Spleen (tissue), 11 donors: ENCODE results near the gene DDAH2. TPM values are rescaled to one million over a fixed set of nuclear protein-coding genes. Genes with fewer than 3 reads are reported as not detected.

Experiments used
- DNase-seq: peaks from one replicate; pipeline ENCODE4 v3.0.0-alpha.2; 2020
- H3K27ac ChIP-seq, 8 donors: fragments of 200-600 bp; sonication (generic) in 7 of 8; 1 replicate in 4 of 8; 2 replicates in 4 of 8; pipeline versions ENCODE4 v1.5.0 to v1.8.0; 2016 to 2021; ENCODE audit warnings: inconsistent platforms in 4 of 8, mild to moderate bottlenecking in 4 of 8, moderate library complexity in 1 of 8
- H3K27me3 ChIP-seq, 7 donors: fragments of 200-600 bp; sonication (generic) in 6 of 7; replicated peaks in 1 of 7; 1 replicate in 4 of 7; 2 replicates in 3 of 7; pipeline versions ENCODE4 v1.5.0 to v1.8.0; 2016 to 2021; ENCODE audit warnings: inconsistent platforms in 3 of 7, mild to moderate bottlenecking in 1 of 7
- H3K36me3 ChIP-seq, 6 donors: fragments of 200-600 bp; sonication (generic) in 5 of 6; 1 replicate in 4 of 6; 2 replicates in 2 of 6; pipeline versions ENCODE4 v1.5.0 to v1.8.0; 2016 to 2021; ENCODE audit warnings: inconsistent platforms in 2 of 6
- H3K4me1 ChIP-seq, 6 donors: fragments of 200-600 bp; sonication (generic) in 5 of 6; 1 replicate in 3 of 6; 2 replicates in 3 of 6; pipeline versions ENCODE4 v1.5.0 to v1.8.0; 2016 to 2021; ENCODE audit warnings: inconsistent platforms in 3 of 6
- H3K4me3 ChIP-seq, 8 donors: fragments of 200-600 bp; sonication (generic) in 7 of 8; 1 replicate in 4 of 8; 2 replicates in 4 of 8; pipeline versions ENCODE4 v1.5.0 to v1.8.0; 2016 to 2021; ENCODE audit warnings: inconsistent platforms in 4 of 8, mild to moderate bottlenecking in 4 of 8, moderate library complexity in 2 of 8
- H3K9me3 ChIP-seq, 8 donors: fragments of 200-600 bp; sonication (generic) in 7 of 8; 1 replicate in 4 of 8; 2 replicates in 4 of 8; pipeline versions ENCODE4 v1.5.0 to v1.8.0; 2016 to 2021; ENCODE audit warnings: inconsistent platforms in 4 of 8
- CTCF ChIP-seq, 11 experiments: fragments of 200-600 bp in 7 of 11; fragments of 450-650 bp in 4 of 11; sonication (generic) in 4 of 11; IDR thresholded peaks in 8 of 11; conservative IDR thresholded peaks in 3 of 11; 1 replicate in 7 of 11; 2 replicates in 4 of 11; pipeline versions ENCODE4 v1.4.0 to v1.8.0; 2016 to 2021; ENCODE audit warnings: antibody characterized with exemption in 11 of 11, inconsistent platforms in 4 of 11, mild to moderate bottlenecking in 1 of 11
- POLR2A ChIP-seq, 3 donors: fragments of 450-650 bp; IDR thresholded peaks; one replicate each; pipeline ENCODE4 v1.5.1; 2017; ENCODE audit warnings: antibody characterized with exemption in 3 of 3, mild to moderate bottlenecking in 1 of 3
- POLR2AphosphoS5 ChIP-seq, 3 donors: sonication (generic); formaldehyde crosslinking; IDR thresholded peaks; one replicate each; pipeline ENCODE4 v1.5.1; 2017; ENCODE audit warnings: antibody characterized with exemption in 3 of 3
- WGBS, 5 donors: extraction: QIAGEN DNeasy Blood & Tissue Kit in 3 of 5; methylation state at CpG; one replicate each; pipeline versions ENCODE4 v1.1.5 to v1.1.7; 2013 to 2018; 5-methylcytosine and 5-hydroxymethylcytosine counted together
- intact Hi-C: fragments of 100-400 bp; cut with DNase I; formaldehyde crosslinking; loops from one replicate; pipeline ENCODE4 v1.15.0; 2023; ENCODE audit warnings: low total_unique reads
- polyA plus RNA-seq, 3 donors: library from polyadenylated mRNA; stranded (reverse); fragments of 200-250 nt; gene quantifications; one replicate each; pipeline ENCODE4 v1.2.1, GENCODE V29; 2013
- total RNA-seq, 7 donors: library from RNA; depleted of rRNA in 3 of 7; stranded (reverse); fragments of >200 nt in 3 of 7; fragmentation: NEBNext Ultra II Directional in 4 of 7; extraction: Animal tissue kit (Norgen Biotek cat#: 25700) in 4 of 7; gene quantifications; one replicate each; pipeline versions ENCODE4 v1.1.0 to v1.2.1, GENCODE V29; 2016 to 2021
- donor health status: healthy with polysubstance abuse.
- donor health status: DM: no; HTN: no; CAD: no; lungs with moderate emphysema.
- donor health status: DM: no; HTN: no; CAD: no.
- donor health status: Bipolar disorder and iron deficiency.
- donor health status: healthy.
- donor health status: DM: no; HTN: no; CAD: no.
- donor health status: DM: yes; HTN: yes; CAD: no.

DDAH2 gene
- total and polyA plus RNA-seq, 10 donors: 63.0 to 116 (median 76.7) TPM

- H3K36me3 ChIP-seq: peaks cover under 1 to 31% (median 23%) of the 10 kb centered on the region in 6 donors
- H3K27ac ChIP-seq: peak overlapping the region; percentile 82 to 99 (median 96)
- WGBS, 5 donors: 7 to 35% (median 15%) methylated on average over 10 of the region's 10 CpGs
- no peaks in the 10 kb centered on the region for H3K9me3 ChIP-seq
- H3K4me3 ChIP-seq: peak overlapping the region; percentile 80 to 95 (median 88)
- TF ChIP-seq POLR2A (IDR thresholded peaks at IDR 0.05): no peak
- TF ChIP-seq CTCF (IDR thresholded peaks at IDR 0.05 in 8 of 11, conservative IDR thresholded peaks at IDR 0.05 in 3 of 11): no peak
- no peak for TF ChIP-seq POLR2AphosphoS5 (IDR thresholded peaks at IDR 0.05)
- DNase-seq: peak; percentile 82
- no peaks in the 10 kb centered on the region for H3K27me3 ChIP-seq
- H3K4me1 ChIP-seq: peaks cover 50 to 84% (median 75%) of the 10 kb centered on the region in 6 donors
- intact Hi-C loops: loop anchor here (10.0 kb wide), 2 partner anchors 58 to 88 kb away; partner anchors contain the start of genes HSPA1B and VARS1
Observed at GRCh38 chr6:31736768-31737314, 7.7 kb upstream of the DDAH2 start.

GRCh38 chr6:31736021-31736767 is 7.1 kb upstream of the DDAH2 start, which contains the start of gene CLIC1:
Gene CLIC1 (minus strand): TSS chr6:31736530. CDS start chr6:31736300, 230 bp downstream.
- H3K4me1 ChIP-seq: peaks cover 55 to 89% (median 82%) of the 10 kb centered on the region in 6 donors
- H3K4me3 ChIP-seq: peak within 1 kb of the TSS; percentile 80 to 95 (median 88)
- no peaks in the 10 kb centered on the region for H3K27me3 ChIP-seq
- peaks cover 4 to 33% (median 29%) of the 10 kb centered on the region in 6 donors for H3K36me3 ChIP-seq
- intact Hi-C loops: loop anchor here (10.0 kb wide), 2 partner anchors 59 to 89 kb away; partner anchors contain the start of genes HSPA1B and VARS1
- DNase-seq: peak; percentile 95
- no peaks in the 10 kb centered on the region for H3K9me3 ChIP-seq
- WGBS, 5 donors: 0 to 3% (median 1%) methylated on average over 17 to 24 of the region's 24 CpGs
- H3K27ac ChIP-seq: peak within 1 kb of the TSS; percentile 82 to 99 (median 96)
- TF ChIP-seq CTCF (IDR thresholded peaks at IDR 0.05 in 8 of 11, conservative IDR thresholded peaks at IDR 0.05 in 3 of 11): peak in 1 of 11 experiments; percentile 5
- TF ChIP-seq POLR2A (IDR thresholded peaks at IDR 0.05): peak in 2 of 3 donors; percentile 80 to 81
- peak; percentile 94 to 95 (median 94) for TF ChIP-seq POLR2AphosphoS5 (IDR thresholded peaks at IDR 0.05)

- Histone ChIP-seq H3K4me1 (peaks cover 55 to 89% (median 83%) of the 10 kb centered on the region in 6 donors), H3K36me3 (peaks cover 7 to 43% (median 38%) of the 10 kb centered on the region in 6 donors), H3K9me3 (no peaks in the 10 kb centered on the region), H3K27me3 (no peaks in the 10 kb centered on the region), H3K4me3 (peak overlapping the region; percentile 80 to 95 (median 88)), H3K27ac (peak overlapping the region; percentile 81 to 99 (median 96))
- intact Hi-C loops: loop anchor here (10.0 kb wide), 2 partner anchors 60 to 90 kb away; partner anchors contain the start of genes HSPA1B and VARS1
- TF ChIP-seq POLR2AphosphoS5 (IDR thresholded peaks at IDR 0.05) (peak; percentile 70 to 89 (median 80)), POLR2A (IDR thresholded peaks at IDR 0.05) (peak in 1 of 3 donors; percentile 40), CTCF (IDR thresholded peaks at IDR 0.05 in 8 of 11, conservative IDR thresholded peaks at IDR 0.05 in 3 of 11) (no peak)
- 0 to 1% (median 1%) methylated on average over 18 of the region's 18 CpGs for WGBS, 5 donors
- DNase-seq: peak; percentile 86
Observed at GRCh38 chr6:31734821-31735406, 5.8 kb upstream of the DDAH2 start.
